AG08396 (cell line): ENCODE data around the gene DHX29.

ENCODE experiments used
- DNase-seq: peaks from one replicate; pipeline ENCODE4 v3.0.0; 2012; ENCODE audit warnings: low spot score, mixed read lengths

Gene DHX29

DNA sequence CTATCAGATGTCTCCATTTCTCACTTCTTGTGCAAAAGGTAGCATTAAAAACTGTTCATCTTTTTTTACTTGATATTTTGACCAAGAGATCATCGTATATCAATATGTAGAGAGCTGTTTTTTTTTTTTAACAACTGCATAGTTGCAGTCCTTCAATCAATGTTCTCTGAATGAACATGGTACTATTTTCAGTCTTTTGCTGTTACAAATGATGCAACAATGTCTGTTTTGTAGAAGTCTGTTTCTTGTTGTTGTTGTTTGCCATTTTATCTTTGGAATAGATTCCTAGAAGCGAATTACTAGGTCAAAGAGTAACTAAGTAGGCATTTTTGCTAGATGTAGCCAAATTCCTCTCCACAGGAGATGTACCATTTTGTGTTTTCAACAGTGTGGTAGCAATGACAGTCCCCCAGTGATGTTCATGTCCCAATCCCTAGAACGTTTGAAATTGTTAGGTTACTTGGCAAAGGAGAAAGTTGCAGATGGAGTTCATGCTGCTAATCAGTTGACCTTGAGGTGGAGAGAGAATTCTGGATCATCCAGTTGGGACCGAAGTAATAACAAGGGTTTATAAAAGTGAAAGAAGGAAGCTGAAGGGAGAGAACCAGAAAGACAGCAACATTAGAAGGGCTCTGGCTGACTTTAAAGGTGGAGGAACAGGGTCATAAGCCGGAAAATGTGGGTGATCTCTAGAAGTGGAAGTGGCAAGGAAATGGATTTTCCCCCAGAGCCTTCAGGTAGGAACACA lies 6.5 kb upstream of the DHX29 start:
- no peak for DNase-seq

DNA sequence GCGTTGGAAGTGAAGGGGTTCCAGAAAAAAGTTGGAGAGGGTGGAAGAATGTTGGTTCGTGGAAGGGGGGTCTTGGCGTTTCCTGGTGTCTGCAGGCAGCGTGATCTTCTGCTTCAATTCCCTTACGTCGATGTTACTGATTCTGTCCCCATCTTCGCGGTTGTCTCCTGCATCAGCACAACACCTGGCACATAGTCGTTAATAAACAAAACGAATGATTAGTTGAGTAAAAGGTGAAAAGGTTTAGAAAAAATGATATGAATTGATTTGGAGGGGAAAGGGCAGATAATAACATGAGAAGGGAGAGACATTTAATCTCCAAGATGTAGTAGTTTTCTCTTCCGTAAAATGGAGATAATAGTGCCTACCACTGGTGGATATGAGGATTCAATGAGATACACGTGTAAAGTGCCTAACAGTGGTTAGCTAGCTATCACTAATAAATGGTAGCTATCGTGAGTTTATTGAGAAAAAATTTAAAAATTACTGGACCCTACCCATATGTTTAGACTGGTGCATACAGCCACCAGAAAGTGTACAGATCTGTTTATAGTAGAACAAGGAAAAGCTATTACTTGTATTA lies 851 bp upstream of the DHX29 start:
- peak; percentile 12 for DNase-seq

- peak; percentile 12 for DNase-seq
Measured at GRCh38 chr5:55306641-55307382, 682 bp downstream of the DHX29 start.

DNA sequence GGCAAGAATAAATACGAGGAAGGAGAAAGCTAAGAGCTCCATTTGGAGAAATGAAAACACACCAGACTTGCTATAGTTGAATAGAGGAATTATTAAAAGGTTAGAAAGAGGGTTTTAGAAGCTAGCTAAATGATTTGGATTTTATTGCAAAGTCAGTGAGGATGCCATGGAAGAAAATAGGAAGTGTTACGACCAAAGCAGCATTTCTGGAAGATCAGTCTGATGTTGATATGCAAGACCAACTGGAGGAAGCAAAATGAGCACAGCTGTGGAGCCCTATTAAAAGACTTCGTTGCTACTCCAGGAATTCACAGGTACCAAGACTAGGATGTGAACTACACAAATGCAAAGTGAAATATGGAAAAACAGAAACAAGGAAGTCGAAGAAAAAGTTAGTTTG lies 2.1 kb downstream of the DHX29 start:
- no peak for DNase-seq

- no peak for DNase-seq
Measured at GRCh38 chr5:55304584-55304983, 2.9 kb downstream of the DHX29 start.

DNA sequence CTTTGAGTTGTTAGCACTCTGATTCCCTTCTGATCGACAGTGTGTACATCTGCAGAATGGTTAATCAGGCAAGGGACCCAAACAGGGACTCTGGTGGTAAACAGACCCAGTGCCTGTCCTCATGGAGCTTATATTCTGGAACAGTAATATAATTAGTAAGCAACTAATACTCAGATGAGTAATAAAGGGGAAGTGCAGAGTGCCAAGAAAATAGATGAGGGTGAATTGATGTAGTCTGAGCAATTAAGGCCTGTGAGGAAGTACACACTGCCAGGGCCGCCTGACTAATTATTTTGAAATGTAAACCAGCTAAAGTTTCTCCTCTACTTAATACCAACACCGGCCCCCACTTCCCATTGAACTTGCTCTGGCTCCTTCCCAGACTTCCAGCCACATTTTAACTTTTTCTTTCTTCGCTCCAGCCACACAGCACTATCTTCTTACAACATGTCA lies 4.2 kb downstream of the DHX29 start:
- peak; percentile 83 for DNase-seq

GRCh38 chr5:55300890-55301289 lies 6.6 kb downstream of the DHX29 start:
- DNase-seq, result no peak

GRCh38 chr5:55294935-55295334 lies 12.6 kb downstream of the DHX29 start:
- no peak for DNase-seq

DNA sequence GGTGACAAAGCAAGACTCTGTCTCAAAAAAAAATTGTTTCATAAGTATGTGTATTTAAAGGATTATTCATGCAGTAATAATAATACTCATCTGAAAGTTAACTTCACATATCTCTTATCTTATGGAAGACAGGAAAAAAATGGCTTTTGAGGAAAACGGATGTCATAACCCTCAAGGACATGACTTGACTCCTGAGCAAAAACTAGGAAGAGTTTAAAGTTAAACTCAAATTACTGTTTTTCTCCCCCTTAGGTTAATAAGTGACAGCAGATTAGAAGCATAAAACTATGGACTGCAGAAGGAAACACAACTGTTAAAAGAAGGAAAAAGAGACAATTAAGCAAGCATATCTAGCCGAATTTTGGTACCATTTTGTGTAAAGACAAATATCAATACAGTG lies 16.5 kb downstream of the DHX29 start:
- no peak for DNase-seq

GRCh38 chr5:55289808-55290207 lies 17.7 kb downstream of the DHX29 start:
- no peak for DNase-seq

DNA sequence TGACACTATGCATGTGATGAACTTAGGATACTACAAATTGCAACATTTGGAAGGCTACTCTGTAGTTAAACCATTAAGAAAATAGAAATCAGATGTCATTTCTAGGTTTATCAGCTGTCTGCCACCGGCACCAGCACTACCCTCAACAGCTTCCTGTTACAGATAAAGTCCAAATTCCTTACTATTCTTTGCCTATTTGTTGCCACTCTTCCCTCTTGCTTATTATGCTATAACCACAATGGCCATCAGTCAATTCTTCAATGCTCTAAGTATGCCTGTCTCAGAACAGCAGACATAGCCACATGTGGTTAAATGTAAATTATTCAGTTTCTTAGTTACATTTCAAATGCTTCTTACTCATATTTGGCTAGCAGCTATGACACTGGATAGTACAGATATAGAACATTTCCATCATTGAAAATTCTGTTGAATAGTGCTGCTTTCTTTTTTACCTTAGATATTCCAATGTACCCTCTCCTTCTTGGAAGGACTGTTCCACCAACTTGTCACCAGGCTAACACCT lies 21.0 kb downstream of the DHX29 start:
- no peak for DNase-seq

DNA sequence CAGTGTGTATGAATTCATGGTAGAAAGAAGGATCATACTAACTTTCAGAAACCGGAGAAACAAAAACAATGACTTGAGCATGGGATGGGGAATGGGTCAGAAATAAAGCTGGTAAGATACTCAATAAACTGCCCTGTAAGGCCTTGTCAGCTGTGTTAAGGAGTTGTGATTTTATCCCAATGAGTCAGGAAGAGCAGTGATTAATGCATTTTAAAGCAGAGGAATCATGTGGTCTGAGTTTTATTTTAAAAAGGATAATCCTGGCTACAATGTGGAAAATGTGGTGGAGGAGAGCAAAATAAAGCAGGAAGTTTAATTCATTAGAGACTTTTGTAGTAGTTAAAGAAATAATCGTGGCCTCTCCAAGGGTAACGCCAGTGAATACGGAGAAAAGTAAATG lies 28.7 kb downstream of the DHX29 start:
- peak; percentile 29 for DNase-seq

GRCh38 chr5:55276771-55277170 lies 30.7 kb downstream of the DHX29 start:
- peak; percentile 11 for DNase-seq

DNA sequence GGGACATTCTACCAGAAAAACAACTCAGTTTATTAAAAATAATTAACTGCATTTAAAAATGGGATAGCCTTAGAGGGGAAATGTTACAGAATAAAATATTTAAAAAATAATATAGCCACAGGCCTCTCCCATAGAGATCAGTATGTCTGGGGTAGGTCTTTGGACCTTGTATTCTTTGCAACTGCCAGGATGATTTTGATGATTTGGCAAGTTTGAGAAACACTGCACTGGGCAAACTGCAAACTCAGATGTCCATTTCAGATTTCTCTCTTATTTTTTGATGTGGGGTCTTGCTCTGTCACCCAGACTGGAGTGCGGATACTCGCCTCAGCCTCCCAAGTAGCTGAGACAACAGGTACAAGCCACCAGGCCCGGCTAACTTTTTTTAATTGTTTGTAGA lies 49.2 kb downstream of the DHX29 start:
- DNase-seq, result no peak

DNA sequence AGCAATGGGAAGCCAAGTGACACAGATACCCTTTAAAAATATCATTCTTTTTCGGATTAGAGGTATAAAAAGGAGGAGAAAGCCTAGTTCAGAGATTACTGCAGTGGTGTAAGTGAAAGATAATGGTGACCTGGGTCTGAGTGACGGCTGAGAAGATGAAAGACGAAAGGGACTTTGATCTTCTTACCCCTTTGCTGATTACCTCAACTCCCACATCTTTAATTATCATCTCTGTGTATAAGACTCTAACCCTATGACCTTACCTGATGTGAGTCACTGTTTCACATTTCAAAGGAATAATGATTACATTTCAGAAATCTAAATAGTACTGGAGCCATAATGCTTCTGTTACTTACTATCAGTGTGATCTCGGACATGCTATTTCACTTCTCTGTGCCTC lies 52.7 kb downstream of the DHX29 start:
- no peak for DNase-seq

GRCh38 chr5:55250064-55250463 lies 57.4 kb downstream of the DHX29 start:
- no peak for DNase-seq

GRCh38 chr5:55241746-55242145 lies 65.7 kb downstream of the DHX29 start:
- DNase-seq, result no peak

GRCh38 chr5:55236800-55237199 lies 70.7 kb downstream of the DHX29 start:
- DNase-seq, result no peak

DNA sequence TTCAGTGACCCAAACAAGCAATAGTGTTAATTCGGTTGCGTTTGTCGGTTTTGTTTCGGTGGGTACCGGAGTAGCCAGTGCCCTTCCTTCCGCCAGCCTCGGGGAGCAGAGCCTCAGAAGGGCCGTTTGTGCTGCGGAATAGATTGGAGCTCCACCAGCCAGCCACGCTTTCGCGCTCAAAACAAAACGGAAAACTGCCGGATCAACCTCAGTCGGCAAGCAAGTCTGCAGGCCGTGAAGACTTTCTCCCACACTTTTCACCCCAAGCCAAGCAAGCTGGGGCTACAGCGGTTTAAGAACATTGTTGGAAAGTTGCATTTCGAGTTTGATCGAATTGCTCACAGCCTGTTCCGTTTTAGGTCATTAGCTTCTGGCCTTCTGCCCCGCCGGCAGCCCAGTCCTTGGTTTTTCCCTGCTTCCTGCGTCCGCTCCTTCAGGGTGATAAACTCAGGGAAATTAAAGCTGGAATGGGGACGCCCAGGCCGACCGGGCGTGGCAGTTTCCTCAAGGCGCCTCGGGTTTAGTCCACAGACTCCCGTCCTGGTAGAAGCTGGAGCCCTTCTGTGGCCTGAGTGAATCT lies 73.3 kb downstream of the DHX29 start:
- peak; percentile 23 for DNase-seq

- DNase-seq, result peak; percentile 84
Measured at GRCh38 chr5:55232985-55233928, 74.2 kb downstream of the DHX29 start, which contains the start of gene CCNO. CCNO (minus strand) TSS chr5:55233608; CDS start chr5:55233523, 85 bp downstream.

- DNase-seq, result peak; percentile 15
Measured at GRCh38 chr5:55232271-55232984, 75.1 kb downstream of the DHX29 start.
